Right lobe of liver (tissue), 6 donors: ENCODE data around the gene GNG11. TPM values are rescaled to one million over a fixed set of nuclear protein-coding genes. Genes with fewer than 3 reads are reported as not detected.

ENCODE experiments used
- ATAC-seq, 4 donors: fragments of 200-7000 bp; cut with Tn5 transposase; one replicate each; pipeline ENCODE4 v1.9.1; 2020; ENCODE audit warnings: mild to moderate bottlenecking in 4 of 4, moderate library complexity in 4 of 4
- DNase-seq, 3 donors: peaks; one replicate each; pipeline ENCODE4 v3.0.0-alpha.2; 2020
- H3K27ac ChIP-seq, 3 donors: fragments of 200-600 bp; one replicate each; pipeline ENCODE4 v1.8.0; 2022
- H3K27me3 ChIP-seq, 2 donors: fragments of 200-600 bp; one replicate each; pipeline ENCODE4 v1.8.0; 2022
- H3K36me3 ChIP-seq, 4 donors: fragments of 200-600 bp; sonication (generic) in 1 of 4; one replicate each; pipeline versions ENCODE4 v1.5.1 to v1.8.0; 2017 to 2022; ENCODE audit warnings: control low read depth in 1 of 4
- H3K4me1 ChIP-seq, 4 donors: fragments of 200-600 bp; sonication (generic) in 1 of 4; one replicate each; pipeline versions ENCODE4 v1.5.1 to v1.8.0; 2017 to 2022; ENCODE audit warnings: control low read depth in 1 of 4
- H3K4me3 ChIP-seq, 3 donors: fragments of 200-600 bp; one replicate each; pipeline ENCODE4 v1.8.0; 2022
- H3K9me3 ChIP-seq, 4 donors: fragments of 200-600 bp; sonication (generic) in 1 of 4; one replicate each; pipeline versions ENCODE4 v1.5.1 to v1.8.0; 2017 to 2022; ENCODE audit warnings: control low read depth in 1 of 4
- POLR2A ChIP-seq: fragments of 450-650 bp; IDR thresholded peaks from one replicate; pipeline ENCODE4 v1.6.1; 2017; ENCODE audit warnings: antibody characterized with exemption, mild to moderate bottlenecking
- WGBS: methylation state at CpG from one replicate; pipeline ENCODE4 v1.1.6; 2018; ENCODE audit warnings: low coverage, low lambda C conversion rate; ENCODE audit not compliant: insufficient coverage; ENCODE audit errors: missing lambda C conversion rate; 5-methylcytosine and 5-hydroxymethylcytosine counted together
- intact Hi-C, 2 donors: fragments of 100-400 bp; cut with DNase I; formaldehyde crosslinking; loops; one replicate each; pipeline versions ENCODE4 v1.11.2 to v1.14.1; 2022
- total RNA-seq, 6 experiments: library from RNA; depleted of rRNA in 2 of 6; stranded (reverse); fragments of >200 nt in 2 of 6; fragmentation: NEBNext Ultra II Directional in 3 of 6; extraction: Animal tissue kit (Norgen Biotek cat#: 25700) in 3 of 6; gene quantifications; one replicate each; pipeline versions ENCODE4 v1.1.0 to v1.2.4, GENCODE V29; 2016 to 2023
- TF ChIP-seq, protein P1 (sequence below), 4 donors: fragments of 200-600 bp in 3 of 4; fragments of 450-650 bp in 1 of 4; IDR thresholded peaks; one replicate each; pipeline versions ENCODE4 v1.5.1 to v1.8.0; 2016 to 2022; ENCODE audit warnings: antibody characterized with exemption in 4 of 4, mild to moderate bottlenecking in 2 of 4
- donor health status: DM: no; HTN: yes; CAD: no.
- donor health status: DM: no; HTN: no; CAD: no.
- donor health status: DM: no; HTN: no; CAD: no.
- donor health status: DM: no; HTN: yes; CAD: no.
- donor health status: DM: no; HTN: yes; CAD: no.

GNG11 gene
- total RNA-seq, 6 experiments from 2014 or later = 0.86 to 6.1 (median 4.0) TPM

DNA sequence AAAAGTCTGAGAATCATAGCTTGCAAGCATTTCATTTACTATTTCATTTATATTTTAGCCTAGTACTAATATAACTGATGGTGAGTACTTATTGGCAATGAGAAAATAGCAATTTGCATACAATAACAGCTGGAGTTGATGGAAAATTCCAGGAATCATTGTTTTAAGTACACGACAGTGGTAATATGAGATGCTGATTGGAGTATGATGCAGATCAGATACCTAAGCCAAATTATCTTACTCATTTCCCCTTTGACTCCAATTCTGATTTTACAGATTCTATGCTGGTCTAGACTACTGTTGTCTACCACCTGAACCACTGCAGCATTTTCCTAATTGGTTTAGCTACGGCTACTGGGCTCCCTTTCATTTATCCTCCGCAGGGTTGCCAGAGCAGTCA is 36.7 kb downstream of the GNG11 start:
- no peak for DNase-seq
- Histone ChIP-seq H3K27ac (no peak overlapping the region), H3K4me3 (no peak overlapping the region), H3K27me3 (no peaks in the 10 kb centered on the region), H3K9me3 (no peaks in the 10 kb centered on the region), H3K4me1 (no peaks in the 10 kb centered on the region), H3K36me3 (no peaks in the 10 kb centered on the region)
- no peak for ATAC-seq
- WGBS = 64% methylated on average over 3 of the region's 3 CpGs
- TF ChIP-seq, protein P1, sequence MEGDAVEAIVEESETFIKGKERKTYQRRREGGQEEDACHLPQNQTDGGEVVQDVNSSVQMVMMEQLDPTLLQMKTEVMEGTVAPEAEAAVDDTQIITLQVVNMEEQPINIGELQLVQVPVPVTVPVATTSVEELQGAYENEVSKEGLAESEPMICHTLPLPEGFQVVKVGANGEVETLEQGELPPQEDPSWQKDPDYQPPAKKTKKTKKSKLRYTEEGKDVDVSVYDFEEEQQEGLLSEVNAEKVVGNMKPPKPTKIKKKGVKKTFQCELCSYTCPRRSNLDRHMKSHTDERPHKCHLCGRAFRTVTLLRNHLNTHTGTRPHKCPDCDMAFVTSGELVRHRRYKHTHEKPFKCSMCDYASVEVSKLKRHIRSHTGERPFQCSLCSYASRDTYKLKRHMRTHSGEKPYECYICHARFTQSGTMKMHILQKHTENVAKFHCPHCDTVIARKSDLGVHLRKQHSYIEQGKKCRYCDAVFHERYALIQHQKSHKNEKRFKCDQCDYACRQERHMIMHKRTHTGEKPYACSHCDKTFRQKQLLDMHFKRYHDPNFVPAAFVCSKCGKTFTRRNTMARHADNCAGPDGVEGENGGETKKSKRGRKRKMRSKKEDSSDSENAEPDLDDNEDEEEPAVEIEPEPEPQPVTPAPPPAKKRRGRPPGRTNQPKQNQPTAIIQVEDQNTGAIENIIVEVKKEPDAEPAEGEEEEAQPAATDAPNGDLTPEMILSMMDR (IDR thresholded peaks at IDR 0.05) = no peak
- TF ChIP-seq POLR2A = no peak
- intact Hi-C loops = no loop called here

DNA sequence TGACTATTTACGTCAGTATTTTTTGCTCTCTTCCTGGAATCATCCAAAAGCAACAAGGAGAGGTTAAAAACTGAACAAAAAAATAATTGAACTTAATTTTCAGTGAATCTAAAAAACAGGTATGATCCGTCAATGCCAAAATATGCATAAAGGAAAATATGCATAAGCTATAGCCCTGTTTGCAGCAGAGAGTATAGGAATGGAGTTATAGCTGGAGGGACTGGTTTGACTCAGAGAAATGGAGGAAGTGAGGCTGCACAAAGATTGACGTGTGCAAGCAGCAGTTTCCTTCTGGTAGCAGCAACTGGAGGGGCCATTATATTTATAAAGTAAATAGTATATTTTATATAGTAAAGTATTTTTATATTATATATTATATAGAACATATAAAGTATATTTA is 37.1 kb downstream of the GNG11 start:
- no peak overlapping the region for H3K27ac ChIP-seq
- intact Hi-C loops = no loop called here
- H3K27me3 ChIP-seq = no peaks in the 10 kb centered on the region
- no peak for DNase-seq
- no peak for ATAC-seq
- H3K9me3 ChIP-seq = no peaks in the 10 kb centered on the region
- no peak overlapping the region for H3K4me3 ChIP-seq
- H3K4me1 ChIP-seq = no peaks in the 10 kb centered on the region
- H3K36me3 ChIP-seq = no peaks in the 10 kb centered on the region
- TF ChIP-seq, protein P1 (IDR thresholded peaks at IDR 0.05) = no peak
- TF ChIP-seq POLR2A = no peak
- WGBS = 84% methylated on average over 3 of the region's 3 CpGs

- Histone ChIP-seq H3K27ac (no peak overlapping the region), H3K9me3 (no peaks in the 10 kb centered on the region), H3K27me3 (no peaks in the 10 kb centered on the region), H3K4me1 (no peaks in the 10 kb centered on the region), H3K36me3 (no peaks in the 10 kb centered on the region), H3K4me3 (no peak overlapping the region)
- no peak for TF ChIP-seq POLR2A
- TF ChIP-seq, protein P1 (IDR thresholded peaks at IDR 0.05) = no peak
- ATAC-seq (no peak), DNase-seq (no peak)
- intact Hi-C loops = no loop called here
- WGBS = 95% methylated on average over 3 of the region's 3 CpGs
Measured at GRCh38 chr7:93960986-93961385, 39.5 kb downstream of the GNG11 start.

DNA sequence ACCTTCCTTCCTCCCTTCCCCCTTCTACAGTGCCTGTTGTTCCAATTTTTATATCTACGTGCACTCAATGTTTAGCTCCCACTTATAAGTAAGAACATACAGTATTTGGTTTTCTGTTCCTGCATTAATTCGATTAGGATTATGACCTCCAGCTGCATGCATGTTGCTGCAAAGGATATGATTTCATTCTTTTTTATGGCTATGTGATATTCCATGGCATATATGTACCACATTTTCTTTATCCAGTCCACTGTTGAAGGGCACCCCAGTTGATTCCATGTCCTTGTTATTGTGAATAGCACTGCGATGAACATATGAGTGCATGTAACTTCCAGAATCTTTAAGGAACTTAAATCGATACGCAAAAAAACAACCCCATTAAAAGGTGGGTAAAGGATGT is 42.7 kb downstream of the GNG11 start:
- no peak overlapping the region for H3K27ac ChIP-seq
- DNase-seq (no peak), ATAC-seq (no peak)
- H3K4me3 ChIP-seq = no peak overlapping the region
- H3K27me3 ChIP-seq = no peaks in the 10 kb centered on the region
- no peaks in the 10 kb centered on the region for H3K4me1 ChIP-seq
- no peaks in the 10 kb centered on the region for H3K9me3 ChIP-seq
- TF ChIP-seq POLR2A = no peak
- TF ChIP-seq, protein P1 (IDR thresholded peaks at IDR 0.05) = no peak
- no peaks in the 10 kb centered on the region for H3K36me3 ChIP-seq
- WGBS = 89% methylated on average over 5 of the region's 5 CpGs
- intact Hi-C loops = no loop called here

- no peak overlapping the region for H3K27ac ChIP-seq
- DNase-seq = no peak
- H3K9me3 ChIP-seq = no peaks in the 10 kb centered on the region
- H3K27me3 ChIP-seq = no peaks in the 10 kb centered on the region
- intact Hi-C loops = no loop called here
- WGBS = 77% methylated on average over 3 of the region's 3 CpGs
- no peaks in the 10 kb centered on the region for H3K36me3 ChIP-seq
- no peak overlapping the region for H3K4me3 ChIP-seq
- H3K4me1 ChIP-seq = no peaks in the 10 kb centered on the region
- no peak for ATAC-seq
- TF ChIP-seq, protein P1 (IDR thresholded peaks at IDR 0.05) = no peak
- TF ChIP-seq POLR2A = no peak
Measured at GRCh38 chr7:93964813-93965212, 43.3 kb downstream of the GNG11 start.
